Posterior vena cava (tissue), 2 donors: Measurements from ENCODE around the gene SP100. TPM values are rescaled to one million over a fixed set of nuclear protein-coding genes. Genes with fewer than 3 reads are reported as not detected.
"Not testable (repeated sequence)": the region's sequence is repeated elsewhere in the genome, so short reads cannot be mapped to it uniquely, and the experiment has no call there.

Experiments
- DNase-seq: peaks from one replicate; pipeline ENCODE4 v3.0.0-alpha.2; 2020; ENCODE audit warnings: low spot score
- intact Hi-C, 2 donors: fragments of 100-400 bp; cut with DNase I; formaldehyde crosslinking; loops; one replicate each; pipeline versions ENCODE4 v1.14.1 to v1.14.2; 2022 to 2023
- total RNA-seq, 2 donors: library from RNA; stranded (reverse); fragmentation: NEBNext Ultra II Directional; extraction: Animal tissue kit (Norgen Biotek cat#: 25700); gene quantifications; one replicate each; pipeline ENCODE4 v1.2.1, GENCODE V29; 2021
- donor health status: DM: yes; HTN: yes; CAD: no.
- donor health status: DM: yes; HTN: yes; CAD: no.

SP100 gene
- total RNA-seq, 2 donors from 2014 or later, result 87.9 to 90.7 TPM

DNA sequence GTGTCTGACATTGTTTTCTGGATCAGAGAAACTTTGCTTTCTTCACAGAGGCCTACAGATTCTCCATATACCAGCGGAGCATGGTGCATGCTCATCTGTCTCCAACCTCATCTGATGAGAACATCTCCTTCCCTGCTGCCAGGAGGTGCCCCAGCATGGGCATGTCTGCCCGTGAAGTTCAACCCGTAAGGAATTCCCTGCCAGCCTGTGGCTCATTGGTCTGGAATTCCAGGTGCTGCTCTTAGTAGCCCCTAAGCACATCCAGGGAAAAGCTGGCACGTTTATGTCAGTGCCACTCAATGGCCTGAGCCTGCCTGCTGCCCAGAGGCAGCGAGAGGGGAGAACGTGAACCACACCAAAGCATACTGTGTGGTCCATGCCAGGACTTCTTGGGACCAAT lies 1.7 kb upstream of the SP100 start:
- intact Hi-C loops, result no loop called here

DNA sequence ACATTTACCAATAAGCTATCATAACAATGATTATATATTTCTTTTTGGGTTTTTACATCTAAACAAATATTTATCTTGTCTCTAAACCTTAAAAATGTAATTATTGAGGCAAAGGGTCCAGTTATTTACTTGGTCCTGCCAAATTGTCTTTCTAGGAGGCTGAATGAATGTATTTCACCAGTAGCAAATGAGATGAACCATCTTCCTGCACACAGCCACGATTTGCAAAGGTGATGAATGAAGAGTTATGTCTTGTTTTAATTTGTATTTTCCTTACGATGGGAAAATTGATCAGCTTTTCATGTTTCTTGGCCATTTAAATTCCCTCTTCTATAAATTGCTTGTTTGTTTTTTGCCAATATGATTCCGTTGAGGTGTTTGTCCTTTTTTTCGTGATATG lies 1.4 kb downstream of the SP100 start:
- intact Hi-C loops, result no loop called here
- DNase-seq, result no peak

More for the DNA sequence above, 1.7 kb upstream of the SP100 start:
- DNase-seq, result no peak

DNA sequence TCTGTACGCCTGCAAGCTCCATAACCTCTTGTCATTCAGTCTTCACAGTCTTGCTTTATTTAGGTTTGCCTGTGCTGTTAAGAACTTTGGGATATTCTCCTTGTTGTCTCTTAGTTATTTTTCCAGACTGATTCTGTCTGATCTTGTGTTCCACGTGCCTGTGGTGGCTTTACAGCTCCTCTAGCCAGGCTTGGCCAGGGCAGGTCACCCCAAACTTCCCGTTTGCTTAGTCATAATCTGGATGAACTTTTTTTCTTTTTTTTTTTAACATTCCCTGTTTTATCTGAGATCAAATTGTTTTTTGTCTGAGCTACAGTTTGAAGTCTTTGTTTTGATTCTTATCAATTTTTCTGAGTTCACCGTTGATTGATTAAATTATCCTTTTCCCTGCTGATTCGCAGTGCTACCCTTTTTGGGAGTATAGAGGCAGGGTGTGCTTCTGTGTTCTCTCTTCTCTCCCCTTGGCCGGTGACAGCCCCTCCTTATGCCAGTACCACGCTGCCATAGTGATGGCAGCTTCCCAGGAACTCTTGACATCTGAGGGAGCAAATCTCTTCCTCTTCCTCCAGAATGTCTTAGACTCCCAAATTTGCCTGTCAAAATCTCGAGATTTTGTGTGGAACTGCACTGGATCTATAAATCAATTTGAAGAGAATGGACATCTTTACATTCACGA lies 2.5 kb downstream of the SP100 start:
- intact Hi-C loops, result no loop called here
- peak; percentile 79 for DNase-seq

DNA sequence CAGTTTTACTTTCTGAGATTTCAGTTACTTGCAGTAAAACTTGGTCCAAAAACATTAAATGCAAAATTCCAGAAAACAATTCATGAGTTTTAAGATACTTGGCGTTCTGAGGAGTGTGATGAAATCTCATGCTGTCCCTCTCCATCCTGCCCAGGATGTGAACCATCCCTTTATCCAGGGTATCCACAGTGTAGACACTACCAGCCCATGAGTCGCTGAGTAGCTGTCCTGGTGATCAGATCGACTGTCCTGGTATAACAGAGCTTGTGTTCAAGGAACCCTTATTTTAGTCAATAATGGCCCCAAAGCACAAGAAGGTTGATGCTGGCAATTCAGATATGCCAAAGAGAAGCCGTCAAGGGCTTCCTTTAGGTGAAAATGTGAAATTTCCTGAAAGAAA lies 3.2 kb downstream of the SP100 start:
- intact Hi-C loops, result no loop called here
- no peak for DNase-seq

DNA sequence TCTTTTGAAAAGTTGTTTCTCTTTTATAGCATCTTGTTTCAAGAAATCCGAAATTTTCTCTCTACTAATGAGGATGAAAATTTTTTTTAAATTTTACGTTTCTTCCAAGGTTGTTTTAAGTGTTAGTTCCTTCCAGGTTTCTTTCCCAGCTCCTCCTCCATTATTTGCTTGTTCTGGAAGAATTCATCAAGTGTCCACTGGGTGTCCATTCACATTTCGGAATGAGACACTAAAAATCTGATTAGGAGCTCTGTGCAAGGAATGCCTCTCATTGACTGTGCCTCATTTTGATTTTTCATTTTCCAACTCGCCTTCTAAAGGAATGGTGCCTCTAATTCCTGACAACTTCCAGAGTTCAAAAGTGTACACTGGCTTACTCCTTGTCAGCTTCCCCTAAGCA lies 6.1 kb downstream of the SP100 start:
- DNase-seq, result no peak
- intact Hi-C loops, result no loop called here

DNA sequence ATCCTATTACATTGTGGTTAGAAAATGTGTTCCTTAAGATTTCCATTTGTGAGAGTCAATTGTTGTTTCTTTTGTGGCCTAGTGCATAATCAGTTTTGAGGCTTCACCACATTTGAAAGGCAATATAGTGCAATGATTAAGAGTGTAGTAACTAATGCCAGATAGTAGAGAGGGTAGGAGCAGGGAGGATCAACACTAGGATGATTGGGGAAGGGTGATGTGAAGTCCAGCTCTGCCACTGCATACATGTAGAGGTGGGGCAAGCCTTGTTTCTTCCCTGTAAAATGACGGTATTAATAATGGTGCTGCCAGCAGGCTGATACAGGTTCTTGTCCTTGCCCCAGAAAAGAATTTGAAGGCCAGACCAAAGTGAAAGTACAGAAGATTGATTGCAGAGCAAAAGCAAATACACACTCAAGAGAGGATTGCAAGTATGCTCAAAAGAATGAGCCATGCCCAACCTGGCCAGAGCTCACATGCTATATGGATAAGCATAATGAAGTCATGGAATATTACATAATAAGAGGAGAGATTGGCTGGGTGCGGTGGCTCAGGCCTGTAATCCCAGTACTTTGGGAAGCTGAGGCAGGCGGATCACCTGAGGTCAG lies 8.0 kb downstream of the SP100 start:
- no peak for DNase-seq
- intact Hi-C loops, result no loop called here

DNA sequence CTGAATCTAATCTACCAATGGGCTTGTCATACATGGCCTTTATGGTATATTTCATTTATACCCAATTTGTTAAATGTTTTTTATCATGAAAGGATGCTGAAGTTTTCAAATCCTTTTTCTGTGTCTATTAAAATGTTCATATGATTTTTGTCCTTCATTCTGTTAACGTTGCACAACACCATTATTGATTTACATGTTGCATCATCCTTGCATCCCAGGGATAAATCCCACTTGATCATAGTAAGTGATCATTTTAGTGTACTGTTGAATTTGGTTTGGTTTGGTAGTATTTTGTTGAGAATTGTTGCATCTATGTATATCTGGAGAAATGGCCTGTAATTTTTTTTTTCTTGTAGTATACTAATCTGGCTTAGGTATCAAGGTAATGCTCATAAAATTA lies 9.4 kb downstream of the SP100 start:
- no peak for DNase-seq
- intact Hi-C loops, result no loop called here

DNA sequence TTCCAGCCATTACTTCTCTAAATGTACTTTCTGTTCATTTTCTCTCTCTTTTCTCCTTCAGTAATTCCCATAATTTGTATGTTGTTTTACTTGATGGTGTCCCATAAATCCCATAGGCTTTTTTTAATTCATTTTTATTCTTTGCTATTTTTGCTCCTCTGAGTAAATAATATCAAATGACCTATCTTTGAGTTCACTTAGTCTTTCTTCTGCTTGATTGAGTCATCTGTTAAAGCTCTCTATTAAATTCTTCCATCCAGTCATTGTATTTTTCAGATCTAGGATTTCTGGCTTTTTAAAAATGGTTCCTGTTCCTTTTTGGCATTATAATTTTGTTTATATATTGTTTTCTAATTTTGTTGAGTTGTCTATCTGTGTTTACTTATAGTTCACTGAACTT lies 13.5 kb downstream of the SP100 start:
- DNase-seq, result no peak
- intact Hi-C loops, result no loop called here

DNA sequence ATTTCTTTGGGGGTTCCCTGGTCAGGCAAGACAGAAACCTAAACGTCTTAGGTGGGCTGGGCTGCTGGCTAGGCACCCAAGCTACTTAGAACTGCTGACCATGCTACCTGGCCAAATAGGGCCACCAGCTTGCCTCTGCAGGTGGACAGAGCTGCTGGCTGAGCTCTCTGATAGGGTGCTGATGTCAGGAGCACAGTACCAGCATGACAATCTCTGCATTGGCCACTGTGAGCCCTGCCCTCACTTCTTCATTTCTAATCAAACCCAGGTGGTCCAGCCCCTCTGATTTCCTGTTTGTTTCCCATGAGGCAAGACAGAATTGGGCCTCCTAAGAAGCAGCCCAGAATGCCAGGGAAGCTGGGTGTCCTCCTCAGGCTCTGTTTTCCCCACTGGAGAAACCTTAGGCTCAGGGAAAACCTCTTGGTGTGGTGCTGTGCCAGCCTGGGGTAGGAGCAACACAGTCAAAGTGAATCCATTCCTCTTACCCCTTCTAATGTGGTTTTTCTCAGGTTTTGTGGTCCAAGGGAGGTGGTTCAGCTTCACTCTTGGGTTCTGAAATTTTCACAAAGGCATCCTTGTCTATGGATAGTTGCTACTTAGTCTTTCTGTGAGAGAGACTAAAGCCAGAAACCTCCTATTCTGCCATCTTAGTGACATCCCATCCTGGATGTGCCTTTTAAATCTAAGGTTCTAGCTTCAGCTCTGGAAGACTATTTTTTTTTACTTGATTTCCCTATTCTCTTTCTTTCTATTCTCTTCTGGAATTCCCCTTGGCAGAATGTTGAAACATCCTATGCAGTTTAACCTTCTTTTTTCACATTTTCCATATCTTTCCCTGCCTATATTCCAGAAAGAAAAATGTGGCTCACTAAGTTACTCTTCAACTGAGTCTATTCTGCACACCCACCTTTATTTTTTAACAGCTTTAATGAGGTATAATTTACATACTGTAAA lies 15.2 kb downstream of the SP100 start:
- intact Hi-C loops, result no loop called here
- no peak for DNase-seq

DNA sequence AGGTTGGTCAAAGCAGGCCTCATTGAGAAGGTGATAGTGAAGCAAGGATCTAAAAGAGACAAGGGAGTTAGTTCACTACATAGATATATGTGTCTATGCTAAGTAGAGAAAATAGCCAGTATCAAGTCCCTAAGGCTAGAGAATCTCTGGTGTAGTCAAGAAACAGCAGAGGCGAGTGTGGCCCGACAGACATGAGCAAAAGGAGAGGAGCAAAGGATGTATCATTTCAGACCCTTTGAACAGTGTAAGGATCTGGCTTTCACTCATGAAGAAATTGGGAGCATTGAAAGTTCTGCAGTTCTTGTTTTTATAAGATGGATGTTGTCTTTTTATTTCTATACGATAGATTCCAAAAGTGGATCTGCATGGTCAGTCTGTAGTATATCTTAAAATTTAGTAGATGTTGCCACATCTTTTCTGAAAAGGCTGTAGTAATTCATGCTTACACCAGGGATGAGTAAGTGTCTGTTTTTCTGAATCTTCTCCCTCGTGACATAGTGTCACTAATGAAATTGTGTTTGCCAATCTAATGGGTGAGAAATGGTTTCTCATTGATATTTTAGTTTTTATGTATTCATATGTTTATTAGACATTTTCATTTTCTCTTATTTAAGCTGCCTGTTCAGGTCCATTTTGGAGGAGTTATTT lies 18.8 kb downstream of the SP100 start:
- intact Hi-C loops, result no loop called here
- no peak for DNase-seq

DNA sequence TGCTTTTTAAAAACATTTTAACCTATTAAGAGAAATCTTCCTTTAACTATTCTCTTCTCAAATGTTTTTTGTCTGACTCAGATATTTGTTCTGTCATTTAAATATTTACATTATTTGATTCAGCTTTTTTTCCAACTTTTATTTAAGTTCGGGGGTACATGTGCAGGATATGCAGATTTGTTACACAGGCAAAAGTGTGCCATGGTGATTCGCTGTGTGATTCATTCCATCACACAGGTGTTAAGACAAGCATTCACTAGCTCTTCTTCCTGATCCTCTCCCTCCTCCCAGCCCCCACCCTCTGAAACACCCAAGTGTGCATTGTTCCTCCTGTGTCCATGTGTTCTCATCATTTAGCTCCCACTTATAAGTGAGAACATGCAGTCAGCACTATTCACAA lies 19.4 kb downstream of the SP100 start:
- no peak for DNase-seq
- intact Hi-C loops, result no loop called here

DNA sequence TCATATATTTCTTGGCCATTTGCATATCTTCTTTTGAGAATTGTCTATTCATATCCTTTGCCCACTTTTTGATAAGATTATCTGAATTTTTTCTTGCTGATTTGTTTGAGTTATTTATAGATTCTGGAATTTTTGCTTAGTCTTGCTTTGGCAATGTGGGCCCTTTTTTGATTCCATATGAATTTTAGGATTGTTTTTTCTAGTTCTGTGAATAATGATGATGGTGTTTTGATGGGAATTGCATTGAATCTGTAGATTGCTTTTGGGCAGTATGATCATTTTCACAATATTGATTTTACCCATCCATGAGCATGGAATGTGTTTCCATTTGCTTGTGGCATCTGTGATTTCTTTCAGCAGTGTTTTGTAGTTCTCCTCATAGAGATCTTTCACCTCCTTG lies 23.1 kb downstream of the SP100 start:
- intact Hi-C loops, DNase-seq: not testable (repeated sequence)

DNA sequence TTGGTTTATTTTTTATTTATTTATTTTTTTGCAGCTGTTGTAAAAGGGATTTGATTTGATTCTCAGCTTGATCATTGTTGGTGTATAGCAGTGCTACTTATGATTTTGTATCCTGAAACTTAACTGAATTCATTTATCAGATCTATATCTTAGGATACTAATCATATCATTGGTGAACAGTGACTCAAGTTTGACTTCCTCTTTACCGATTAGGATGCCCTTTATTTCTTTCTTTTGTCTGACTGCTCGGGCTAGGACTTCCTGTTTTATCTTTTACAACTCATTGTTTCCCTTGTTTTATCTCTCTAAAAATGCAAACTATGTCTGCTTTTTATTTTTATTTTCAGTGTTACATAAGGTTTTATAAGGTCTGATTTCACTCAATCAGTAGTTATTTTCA lies 23.6 kb downstream of the SP100 start:
- DNase-seq, result no peak
- intact Hi-C loops, result no loop called here

DNA sequence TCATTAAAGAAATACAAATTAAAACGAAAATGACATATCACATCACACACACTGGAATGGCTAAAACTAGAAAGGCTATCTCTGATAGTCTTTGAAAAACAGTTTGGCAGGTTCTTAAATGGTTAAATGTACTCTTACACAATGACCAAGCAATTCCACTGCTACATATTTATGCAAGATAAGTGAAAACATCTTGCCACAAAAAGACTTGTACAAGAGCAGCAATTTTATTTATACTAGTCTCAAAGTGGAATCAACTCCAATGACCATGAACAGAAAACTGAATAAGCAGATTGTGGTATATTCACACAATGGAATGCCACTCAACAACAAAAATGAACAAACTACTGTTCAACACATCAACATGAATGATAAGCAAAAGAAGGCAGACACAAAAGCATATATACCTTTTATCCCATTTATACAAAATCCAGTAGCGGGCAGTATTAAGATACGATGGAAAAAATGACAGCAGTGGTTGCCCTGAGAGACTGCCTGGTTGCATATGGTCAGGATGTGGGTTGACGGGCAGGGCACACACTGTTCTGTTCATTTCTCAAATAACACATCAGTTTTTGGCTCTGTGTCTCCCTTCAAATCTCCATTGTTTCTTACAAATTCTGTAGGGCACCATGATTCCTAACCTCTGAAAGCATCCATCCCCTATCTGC lies 25.4 kb downstream of the SP100 start:
- intact Hi-C loops, result no loop called here
- no peak for DNase-seq

DNA sequence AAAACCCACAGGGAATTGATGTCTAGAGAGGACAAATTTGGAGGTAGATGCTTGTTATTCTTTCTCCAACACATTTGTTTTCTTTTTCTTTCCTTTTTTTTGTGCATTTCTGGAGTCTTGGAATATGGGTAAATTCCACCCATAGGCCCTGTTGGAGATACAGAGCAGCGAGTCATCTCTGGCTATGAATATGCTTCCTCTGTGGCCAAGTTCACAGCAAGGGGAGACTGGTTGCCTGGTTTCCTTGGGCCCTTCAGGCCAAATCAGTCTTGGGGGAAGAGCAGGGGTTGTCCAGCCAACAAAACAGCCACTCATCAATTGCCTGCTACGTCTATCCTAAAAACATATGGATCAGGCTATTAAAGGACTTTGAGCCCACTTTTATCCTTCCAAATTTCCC lies 27.5 kb downstream of the SP100 start:
- DNase-seq, result no peak
- intact Hi-C loops, result no loop called here

DNA sequence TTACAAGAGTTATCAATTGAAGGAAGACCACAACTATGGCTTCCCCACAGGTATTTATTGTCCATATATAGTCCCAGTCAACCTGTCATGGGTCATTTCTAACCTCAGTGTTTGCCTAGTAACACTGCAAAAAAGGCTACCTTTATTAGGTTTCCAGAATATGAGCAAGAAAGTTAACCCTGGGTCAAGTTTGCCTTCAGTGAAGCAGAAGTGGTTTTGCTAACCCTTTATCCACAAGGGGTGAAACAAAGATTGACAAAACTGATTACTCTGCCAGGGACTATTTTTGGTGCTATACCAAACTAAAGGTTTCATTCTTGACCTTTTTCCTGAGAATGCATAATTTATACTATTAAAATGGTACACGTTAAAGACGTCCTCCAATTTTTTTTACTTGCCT lies 28.8 kb downstream of the SP100 start:
- intact Hi-C loops, result no loop called here
- DNase-seq, result no peak

DNA sequence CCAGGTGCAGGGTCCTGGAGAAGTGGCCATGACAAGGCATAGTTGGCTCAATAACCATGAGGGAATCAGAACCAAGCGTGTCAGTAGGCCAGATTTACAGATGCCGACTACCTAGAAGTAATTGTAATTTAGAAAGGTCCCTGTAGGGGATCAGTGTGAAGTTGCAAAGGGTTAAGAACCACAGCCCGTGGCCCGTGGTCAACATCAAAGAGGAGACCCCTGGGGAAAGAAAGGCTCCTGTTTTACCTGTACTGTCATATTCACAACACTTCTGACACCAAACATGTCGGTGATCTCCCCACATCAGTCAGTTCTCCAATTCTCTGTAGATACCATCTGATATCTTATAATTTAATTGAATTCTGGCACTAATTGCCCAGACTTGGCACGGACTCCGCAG lies 31.0 kb downstream of the SP100 start:
- intact Hi-C loops, result no loop called here
- no peak for DNase-seq

DNA sequence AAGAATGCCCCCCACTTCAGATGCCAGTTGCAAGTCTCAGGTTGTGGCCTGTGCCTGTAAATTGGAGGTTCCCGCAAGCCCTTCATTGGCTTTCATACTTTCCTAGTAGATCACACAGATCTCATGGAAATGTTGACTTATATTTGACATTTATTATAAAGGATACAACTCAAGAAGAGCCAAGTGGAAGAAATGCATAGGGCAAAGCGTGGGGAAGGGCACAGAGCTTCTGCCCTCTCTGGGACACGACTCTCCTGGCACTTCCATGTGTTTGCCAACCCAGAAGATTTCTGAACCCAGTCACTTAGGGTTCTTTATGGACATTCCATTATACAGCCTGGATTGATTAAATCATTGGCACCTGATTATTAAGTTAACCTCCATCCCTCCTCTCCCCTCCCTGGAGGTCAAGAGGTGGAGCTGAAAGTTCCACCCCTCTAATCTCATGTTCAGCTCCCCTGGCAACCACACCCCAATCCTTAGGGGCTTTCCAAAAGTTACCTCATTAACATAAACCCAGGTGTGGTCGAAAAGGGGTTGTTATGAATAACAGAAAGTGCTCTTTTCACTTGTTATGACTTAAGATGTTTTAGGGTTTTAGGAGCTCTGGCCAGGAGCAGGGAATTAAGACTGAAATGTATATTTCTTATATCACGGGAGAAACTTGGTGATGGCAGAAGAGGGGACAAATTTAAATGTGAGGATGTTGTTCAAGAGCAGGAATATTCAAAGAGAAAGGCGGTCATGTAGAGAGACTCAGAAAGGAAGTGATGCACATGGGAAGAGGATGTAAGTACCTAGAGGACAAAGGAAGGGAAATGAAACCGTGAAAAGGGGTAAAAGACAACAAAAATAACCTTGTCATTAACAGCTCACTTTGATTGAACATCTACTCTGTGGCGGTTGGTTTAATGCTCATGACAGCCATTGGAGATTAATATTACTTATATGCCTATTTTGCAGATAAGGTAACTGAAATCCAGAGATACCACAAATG lies 31.8 kb downstream of the SP100 start:
- intact Hi-C loops, result no loop called here
- no peak for DNase-seq
